ENCODE measurements around the gene TEX13D. TPM values are rescaled to one million over a fixed set of nuclear protein-coding genes. Genes with fewer than 3 reads are reported as not detected.

Gene TEX13D
- total RNA-seq, 4 donors from 2014 or later, result not detected

DNA sequence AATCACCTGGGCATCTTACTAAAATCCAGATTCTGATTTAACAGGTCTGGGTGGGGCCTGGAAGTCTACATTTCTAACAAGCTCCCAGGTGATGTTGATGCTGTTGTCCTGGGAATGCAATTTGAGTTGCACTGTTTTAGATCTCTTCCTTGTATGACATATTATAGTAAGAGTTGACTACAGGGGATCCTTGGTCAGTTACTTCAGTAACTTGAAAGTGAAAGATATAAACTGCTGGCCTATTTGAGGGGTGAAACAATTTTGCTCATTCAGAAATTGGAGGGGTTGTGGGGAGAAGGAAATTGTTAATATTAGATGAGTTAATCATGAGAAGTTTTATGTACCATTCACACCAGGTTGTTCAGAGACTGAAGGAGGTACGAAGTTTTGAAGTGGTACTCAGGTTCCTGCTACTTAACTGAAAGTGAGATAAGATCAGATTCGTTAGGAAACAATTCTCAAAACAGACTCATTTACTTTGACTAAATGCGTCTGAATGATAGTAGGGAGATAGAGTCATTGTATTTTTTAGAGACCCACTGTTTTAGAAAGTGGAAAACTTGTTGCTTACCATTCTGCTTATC is 26.4 kb downstream of the TEX13D start:
- intact Hi-C loops (cut with DNase I; ENCODE audit: low total_unique reads) (no loop called here), in situ Hi-C loops (cut with MboI; ENCODE audit: low sequenced_read_pairs in 4 of 4) (no loop called here)
- Histone ChIP-seq H3K36me3 (no peaks in the 10 kb centered on the region), H3K27me3 (no peaks in the 10 kb centered on the region), H3K27ac (no peak overlapping the region), H3K4me3 (no peak overlapping the region), H3K4me1 (no peaks in the 10 kb centered on the region), H3K9me3 (no peaks in the 10 kb centered on the region)
- no peak for ATAC-seq
- no peak for TF ChIP-seq POLR2A (IDR thresholded peaks at IDR 0.05)
- TF ChIP-seq, protein P1, sequence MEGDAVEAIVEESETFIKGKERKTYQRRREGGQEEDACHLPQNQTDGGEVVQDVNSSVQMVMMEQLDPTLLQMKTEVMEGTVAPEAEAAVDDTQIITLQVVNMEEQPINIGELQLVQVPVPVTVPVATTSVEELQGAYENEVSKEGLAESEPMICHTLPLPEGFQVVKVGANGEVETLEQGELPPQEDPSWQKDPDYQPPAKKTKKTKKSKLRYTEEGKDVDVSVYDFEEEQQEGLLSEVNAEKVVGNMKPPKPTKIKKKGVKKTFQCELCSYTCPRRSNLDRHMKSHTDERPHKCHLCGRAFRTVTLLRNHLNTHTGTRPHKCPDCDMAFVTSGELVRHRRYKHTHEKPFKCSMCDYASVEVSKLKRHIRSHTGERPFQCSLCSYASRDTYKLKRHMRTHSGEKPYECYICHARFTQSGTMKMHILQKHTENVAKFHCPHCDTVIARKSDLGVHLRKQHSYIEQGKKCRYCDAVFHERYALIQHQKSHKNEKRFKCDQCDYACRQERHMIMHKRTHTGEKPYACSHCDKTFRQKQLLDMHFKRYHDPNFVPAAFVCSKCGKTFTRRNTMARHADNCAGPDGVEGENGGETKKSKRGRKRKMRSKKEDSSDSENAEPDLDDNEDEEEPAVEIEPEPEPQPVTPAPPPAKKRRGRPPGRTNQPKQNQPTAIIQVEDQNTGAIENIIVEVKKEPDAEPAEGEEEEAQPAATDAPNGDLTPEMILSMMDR (IDR thresholded peaks at IDR 0.05 in 4 of 5, conservative IDR thresholded peaks at IDR 0.05 in 1 of 5), result no peak
- no peak for DNase-seq

DNA sequence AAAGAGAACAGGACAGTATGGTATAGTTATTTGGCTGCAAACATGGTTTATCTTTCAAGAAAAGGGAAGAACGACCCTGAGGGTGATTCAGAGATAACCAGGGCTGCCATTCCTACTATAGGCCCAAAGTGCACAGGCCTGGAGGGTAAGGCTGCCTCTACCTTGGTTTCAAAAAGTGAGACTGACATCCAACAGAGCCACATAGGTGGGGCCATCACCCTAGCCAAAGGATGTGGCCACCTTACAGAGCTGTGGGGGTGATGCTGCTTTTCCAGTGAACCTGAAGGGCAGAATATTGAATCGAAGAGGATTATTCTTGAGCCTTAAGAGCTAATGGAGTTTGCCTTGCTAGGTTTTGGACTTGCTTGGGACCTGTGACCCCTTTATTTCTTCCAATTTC is 29.6 kb downstream of the TEX13D start:
- intact Hi-C loops (cut with DNase I; ENCODE audit: low total_unique reads) (no loop called here), in situ Hi-C loops (cut with MboI; ENCODE audit: low sequenced_read_pairs in 4 of 4) (no loop called here)
- Histone ChIP-seq H3K27me3 (no peaks in the 10 kb centered on the region), H3K27ac (no peak overlapping the region), H3K4me1 (no peaks in the 10 kb centered on the region), H3K9me3 (no peaks in the 10 kb centered on the region), H3K4me3 (no peak overlapping the region), H3K36me3 (no peaks in the 10 kb centered on the region)
- DNase-seq (no peak), ATAC-seq (no peak)
- TF ChIP-seq POLR2A (IDR thresholded peaks at IDR 0.05), result no peak
- TF ChIP-seq, protein P1 (IDR thresholded peaks at IDR 0.05 in 4 of 5, conservative IDR thresholded peaks at IDR 0.05 in 1 of 5), result no peak

DNA sequence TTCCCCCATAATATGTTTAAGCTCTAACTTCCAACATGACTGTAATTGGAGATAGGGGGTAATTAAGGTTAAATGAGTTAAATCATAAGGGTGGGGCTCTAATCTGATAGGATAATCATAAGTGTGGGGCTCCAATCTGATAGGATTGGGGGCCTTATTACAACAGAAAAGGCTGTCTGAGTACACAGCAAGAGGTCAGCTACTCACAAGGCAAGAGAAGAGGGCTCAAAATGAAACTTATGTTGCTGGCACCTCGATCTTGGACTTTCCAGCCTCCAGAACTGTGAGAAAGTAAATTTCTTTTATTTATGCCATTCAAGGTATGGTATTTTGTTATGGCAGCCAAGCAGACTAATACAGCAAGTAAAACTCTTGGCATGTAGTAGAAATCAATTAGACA is 30.3 kb downstream of the TEX13D start:
- no peak for DNase-seq
- no peak overlapping the region for H3K4me3 ChIP-seq
- no peaks in the 10 kb centered on the region for H3K4me1 ChIP-seq
- TF ChIP-seq POLR2A (IDR thresholded peaks at IDR 0.05), result no peak
- TF ChIP-seq, protein P1 (IDR thresholded peaks at IDR 0.05 in 4 of 5, conservative IDR thresholded peaks at IDR 0.05 in 1 of 5), result no peak
- intact Hi-C loops (cut with DNase I; ENCODE audit: low total_unique reads) (no loop called here), in situ Hi-C loops (cut with MboI; ENCODE audit: low sequenced_read_pairs in 4 of 4) (no loop called here)
- H3K27me3 ChIP-seq, result no peaks in the 10 kb centered on the region
- no peaks in the 10 kb centered on the region for H3K36me3 ChIP-seq
- no peak for ATAC-seq
- H3K27ac ChIP-seq, result no peak overlapping the region
- H3K9me3 ChIP-seq, result no peaks in the 10 kb centered on the region

DNA sequence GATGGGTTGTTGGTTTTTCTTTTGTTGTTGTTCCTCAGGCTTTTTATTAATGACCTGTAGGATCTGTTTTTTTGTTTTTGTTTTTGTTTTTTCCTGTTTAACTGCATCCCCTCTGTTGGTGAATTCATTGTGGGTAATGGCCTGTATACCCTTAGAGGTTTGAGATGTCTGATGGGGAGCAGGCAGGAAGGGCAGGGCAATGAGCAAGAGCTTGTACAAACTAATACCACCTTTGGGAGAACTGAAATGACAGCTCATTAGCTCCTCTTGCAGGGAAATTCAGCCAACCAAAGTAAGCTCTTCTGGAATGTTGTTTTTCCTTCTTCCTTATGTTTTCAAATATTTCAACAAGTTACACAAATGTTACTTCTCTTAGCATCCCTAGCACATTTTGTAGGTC is 37.3 kb downstream of the TEX13D start:
- DNase-seq, result no peak
- Histone ChIP-seq H3K36me3 (no peaks in the 10 kb centered on the region), H3K9me3 (no peaks in the 10 kb centered on the region), H3K27ac (no peak overlapping the region), H3K27me3 (no peaks in the 10 kb centered on the region), H3K4me3 (no peak overlapping the region), H3K4me1 (no peaks in the 10 kb centered on the region)
- intact Hi-C loops (cut with DNase I; ENCODE audit: low total_unique reads), result no loop called here
- TF ChIP-seq, protein P1 (IDR thresholded peaks at IDR 0.05 in 4 of 5, conservative IDR thresholded peaks at IDR 0.05 in 1 of 5), result no peak
- in situ Hi-C loops (cut with MboI; ENCODE audit: low sequenced_read_pairs in 4 of 4), result no loop called here
- no peak for ATAC-seq

DNA sequence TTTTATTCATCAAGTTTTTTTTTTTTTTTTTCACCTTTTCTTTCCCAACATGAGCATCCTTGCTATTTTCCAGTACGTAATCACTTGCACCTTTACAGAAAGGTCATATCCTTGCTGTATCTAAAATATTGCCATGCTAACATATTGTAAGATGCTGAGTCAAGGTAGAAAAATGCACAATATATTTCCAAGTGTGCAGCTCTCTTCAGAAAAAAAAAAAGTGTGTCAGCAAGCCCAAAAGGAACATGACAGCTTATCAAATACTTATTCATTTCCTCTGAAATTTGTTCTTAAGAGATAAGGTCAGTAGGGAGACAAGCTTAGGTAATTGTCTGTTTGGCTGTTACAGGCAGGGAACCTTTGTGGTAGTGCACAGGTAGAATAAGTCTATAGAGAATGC is 40.9 kb downstream of the TEX13D start:
- no peaks in the 10 kb centered on the region for H3K9me3 ChIP-seq
- no peaks in the 10 kb centered on the region for H3K4me1 ChIP-seq
- no peak for DNase-seq
- no peaks in the 10 kb centered on the region for H3K27me3 ChIP-seq
- no peak overlapping the region for H3K4me3 ChIP-seq
- ATAC-seq, result no peak
- in situ Hi-C loops (cut with MboI; ENCODE audit: low sequenced_read_pairs in 4 of 4), result no loop called here
- intact Hi-C loops (cut with DNase I; ENCODE audit: low total_unique reads), result no loop called here
- TF ChIP-seq POLR2A (IDR thresholded peaks at IDR 0.05), result no peak
- no peak overlapping the region for H3K27ac ChIP-seq
- no peaks in the 10 kb centered on the region for H3K36me3 ChIP-seq
